Umbilical cord (tissue), 2 donors: ENCODE measurements around the gene MCMBP. TPM values are rescaled to one million over a fixed set of nuclear protein-coding genes. Genes with fewer than 3 reads are reported as not detected.
"Not testable (repeated sequence)": the region's sequence is repeated elsewhere in the genome, so short reads cannot be mapped to it uniquely, and the experiment has no call there.

Source experiments
- DNase-seq: peaks from one replicate; pipeline ENCODE4 v3.0.0-alpha.2; 2015; ENCODE audit warnings: low spot score
- total RNA-seq: library from RNA; depleted of rRNA; stranded (reverse); fragments of >200 nt; gene quantifications from one replicate; pipeline ENCODE4 v1.2.3, GENCODE V29; 2014; ENCODE audit warnings: low replicate concordance; ENCODE audit not compliant: insufficient read depth

The MCMBP gene
- total RNA-seq, 1 donor from 2014 or later = 59.0 TPM

DNA sequence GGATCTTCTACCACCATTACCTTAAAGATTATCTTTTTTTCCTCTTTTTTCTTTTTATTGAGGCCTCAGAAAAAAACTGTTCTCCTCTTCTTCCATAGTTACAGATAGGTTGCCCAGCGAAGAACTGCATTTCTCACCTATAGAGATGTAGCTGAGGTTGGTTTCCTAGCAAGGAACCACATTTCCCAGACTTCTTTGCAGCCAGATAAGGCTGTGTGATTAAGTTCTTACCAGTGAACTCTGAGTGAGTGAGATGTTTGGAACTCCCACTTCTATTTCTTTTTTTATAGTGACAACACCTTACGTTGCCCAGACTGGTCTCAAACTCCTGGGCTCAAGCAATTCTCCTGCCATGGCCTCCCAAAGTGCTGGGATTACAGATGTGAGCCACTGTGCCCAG, 5.9 kb upstream of the MCMBP start:
- DNase-seq = no peak

DNA sequence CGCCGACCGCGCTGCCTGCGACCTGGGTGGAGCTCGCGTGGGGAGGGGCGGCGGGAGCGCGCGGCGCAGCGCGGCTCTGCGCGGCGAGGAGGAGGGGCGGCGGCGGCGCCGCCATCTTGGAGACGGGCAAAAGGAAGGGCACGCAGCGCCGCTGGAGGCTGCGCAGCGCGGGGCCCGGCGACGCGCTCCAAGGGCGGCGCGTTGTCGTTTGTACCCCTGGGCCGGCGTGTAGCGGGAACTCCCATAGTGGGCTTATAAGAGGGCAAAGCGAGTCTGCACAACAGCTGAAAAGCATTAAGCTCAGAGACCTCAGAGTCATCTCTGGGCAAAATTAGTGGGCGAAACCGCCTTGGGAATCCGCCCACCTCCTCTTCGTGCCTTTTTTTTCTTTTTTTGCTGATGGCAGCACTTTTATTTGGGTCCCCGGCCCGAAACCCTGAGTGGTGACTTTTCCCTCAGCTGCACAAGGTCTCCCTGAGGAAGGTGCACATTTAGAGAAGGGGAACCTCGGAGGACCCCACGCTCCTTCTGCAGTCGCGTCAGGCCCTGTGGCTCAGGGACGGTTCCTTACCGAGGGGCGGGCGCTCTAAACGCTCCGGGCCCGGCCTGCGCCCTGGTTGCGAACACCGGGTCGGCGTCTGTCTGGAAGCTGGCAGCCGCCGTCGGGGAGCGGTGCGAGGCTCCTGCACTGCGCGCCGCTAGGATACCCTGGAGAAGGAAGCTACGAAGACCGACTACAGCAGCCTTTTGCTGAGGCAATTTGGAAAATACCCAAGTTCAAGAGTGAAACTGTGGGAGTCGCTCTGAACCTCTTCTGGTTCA, 428 bp upstream of the MCMBP start:
- DNase-seq = peak; percentile 94

DNA sequence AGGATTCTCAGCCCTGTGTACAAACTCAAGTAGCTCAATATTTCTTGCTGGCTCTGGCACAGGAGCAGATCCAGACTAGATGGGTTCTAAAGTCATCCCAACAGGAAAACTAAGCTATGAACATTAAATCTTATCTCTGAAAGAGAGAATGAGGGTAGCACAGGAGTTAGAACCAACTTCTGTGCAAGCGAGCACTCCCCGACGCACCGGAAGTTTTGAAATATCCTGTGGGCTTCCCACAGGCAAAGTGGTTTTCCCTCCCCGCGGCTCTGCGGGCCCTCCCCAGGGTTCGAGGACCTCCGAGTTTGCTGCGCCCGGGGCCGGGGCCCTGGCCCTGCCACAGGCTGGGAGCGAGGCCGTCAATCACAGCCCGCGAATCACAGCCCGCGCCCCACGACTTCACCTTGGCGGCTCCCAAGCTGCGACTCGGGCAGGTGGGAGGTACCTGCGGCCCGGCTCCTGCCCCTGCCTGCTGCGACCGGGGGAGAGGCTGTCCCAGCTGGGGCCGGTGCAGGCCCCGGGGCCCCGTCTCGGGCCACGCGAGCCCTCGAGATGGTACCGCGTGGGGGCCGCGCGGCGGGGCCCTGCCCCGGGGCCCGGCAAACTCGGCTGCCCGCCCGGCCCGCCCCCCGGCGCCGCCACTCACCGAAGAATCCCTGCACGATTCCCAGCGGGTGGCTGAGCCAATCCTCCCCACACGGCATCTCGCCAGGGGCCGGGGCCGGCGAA, 598 bp downstream of the MCMBP start:
- DNase-seq = peak; percentile 54

DNA sequence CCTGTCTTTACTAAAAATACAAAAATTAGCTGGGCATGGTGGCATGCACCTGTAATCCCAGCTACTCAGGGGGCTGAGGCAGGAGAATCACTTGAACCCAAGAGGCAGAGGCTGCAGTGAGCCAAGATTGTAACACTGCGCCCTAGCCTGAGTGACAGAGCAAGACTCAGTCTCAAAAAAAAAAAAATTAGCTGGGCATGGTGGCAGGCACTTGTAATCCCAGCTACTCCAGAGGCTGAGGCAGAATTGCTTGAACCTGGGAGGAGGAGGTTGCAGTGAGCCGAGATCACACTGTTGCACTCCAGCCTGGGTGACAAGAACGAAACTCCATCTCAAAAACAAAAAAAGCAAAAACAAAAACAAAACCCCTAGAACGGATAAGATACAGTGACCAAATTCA, 3.2 kb downstream of the MCMBP start:
- not testable (repeated sequence) for DNase-seq

DNA sequence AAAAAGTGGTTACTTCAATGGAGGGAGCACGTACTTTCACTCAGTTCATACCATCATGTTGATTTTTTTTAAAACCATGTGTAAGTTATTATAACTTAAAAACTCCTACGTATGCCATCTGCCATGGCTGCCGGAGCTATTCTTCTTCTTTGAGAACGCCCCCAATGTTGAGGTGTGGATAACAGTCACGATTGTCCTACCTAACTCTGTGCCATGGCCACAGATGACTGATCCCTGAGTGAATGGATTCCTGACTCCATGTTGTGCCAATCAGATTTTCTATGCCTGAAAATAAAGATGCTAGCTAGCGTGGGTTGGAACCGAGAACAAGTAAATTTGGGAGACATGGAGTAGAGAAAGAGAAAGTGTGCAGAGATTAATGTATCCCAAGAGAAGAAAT, 5.3 kb downstream of the MCMBP start:
- no peak for DNase-seq

DNA sequence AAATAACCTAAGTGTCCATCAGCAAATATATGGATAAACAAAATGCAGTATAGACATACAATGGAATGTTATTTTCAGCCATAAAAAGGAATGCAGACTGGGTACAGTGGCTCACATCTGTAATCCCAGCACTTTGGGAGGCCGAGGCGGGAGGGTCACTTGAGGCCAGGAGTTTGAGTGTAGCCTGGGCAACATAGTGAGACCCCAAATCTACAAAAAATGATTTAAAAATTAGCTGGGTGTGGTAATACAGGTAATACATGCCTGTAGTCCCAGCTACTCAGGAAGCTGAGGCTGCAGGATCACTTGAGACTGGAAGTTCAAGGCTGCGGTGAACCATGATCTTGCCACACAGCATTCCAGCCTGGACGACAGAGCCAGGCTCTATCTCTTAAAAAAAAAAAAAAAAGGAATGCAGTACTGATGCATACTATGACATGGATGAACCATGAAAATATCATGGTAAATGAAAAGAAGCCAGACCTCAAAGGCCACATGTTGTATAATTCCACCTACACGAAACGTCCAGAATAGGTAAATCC, 6.9 kb downstream of the MCMBP start:
- no peak for DNase-seq

DNA sequence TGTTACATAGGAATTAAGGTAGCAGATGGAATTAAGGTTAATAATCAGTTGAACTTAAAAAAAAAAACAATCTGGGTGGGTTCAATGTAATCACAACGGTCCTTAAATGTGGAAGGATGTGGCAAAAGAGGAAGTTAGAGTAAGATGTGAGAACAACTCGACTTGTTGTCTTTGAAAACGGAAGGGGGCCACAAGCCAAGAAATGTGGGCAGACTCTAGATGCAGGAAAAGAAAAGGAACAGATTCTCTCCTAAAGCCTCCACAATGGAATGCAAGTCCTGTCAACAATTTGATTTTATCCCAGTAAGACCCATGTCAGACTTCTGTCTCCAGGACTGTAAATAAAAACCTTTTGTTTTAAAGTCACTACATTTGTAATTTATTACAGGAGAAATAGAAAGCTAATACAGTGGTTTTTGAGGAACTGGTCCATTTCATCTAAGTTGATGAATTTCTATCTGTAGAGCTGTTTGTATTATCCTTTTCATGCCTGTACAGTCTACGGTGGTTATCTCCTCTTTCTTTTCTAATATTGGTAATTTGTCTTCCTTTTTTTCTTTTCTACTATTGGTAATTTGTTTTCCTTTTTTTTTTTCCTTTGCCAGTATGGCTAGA, 8.6 kb downstream of the MCMBP start:
- DNase-seq = no peak

DNA sequence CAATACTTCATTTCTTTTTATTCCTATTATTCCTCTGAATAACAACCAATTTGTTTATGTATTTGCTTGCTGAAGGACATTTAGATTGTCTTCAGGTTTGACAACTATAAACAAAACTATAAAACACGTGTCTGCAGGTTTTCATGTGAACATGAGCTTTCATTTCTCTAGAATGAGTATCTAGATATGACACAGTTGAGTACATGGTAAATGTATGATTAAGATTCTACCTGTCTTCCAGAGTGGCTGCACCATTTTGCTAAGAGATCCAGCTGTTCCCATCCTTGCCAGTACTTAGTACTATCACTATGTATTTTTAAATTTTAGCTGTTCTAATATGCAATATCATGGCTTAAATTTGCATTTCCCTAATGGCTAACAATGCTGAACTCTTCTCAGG, 10.1 kb downstream of the MCMBP start:
- no peak for DNase-seq

DNA sequence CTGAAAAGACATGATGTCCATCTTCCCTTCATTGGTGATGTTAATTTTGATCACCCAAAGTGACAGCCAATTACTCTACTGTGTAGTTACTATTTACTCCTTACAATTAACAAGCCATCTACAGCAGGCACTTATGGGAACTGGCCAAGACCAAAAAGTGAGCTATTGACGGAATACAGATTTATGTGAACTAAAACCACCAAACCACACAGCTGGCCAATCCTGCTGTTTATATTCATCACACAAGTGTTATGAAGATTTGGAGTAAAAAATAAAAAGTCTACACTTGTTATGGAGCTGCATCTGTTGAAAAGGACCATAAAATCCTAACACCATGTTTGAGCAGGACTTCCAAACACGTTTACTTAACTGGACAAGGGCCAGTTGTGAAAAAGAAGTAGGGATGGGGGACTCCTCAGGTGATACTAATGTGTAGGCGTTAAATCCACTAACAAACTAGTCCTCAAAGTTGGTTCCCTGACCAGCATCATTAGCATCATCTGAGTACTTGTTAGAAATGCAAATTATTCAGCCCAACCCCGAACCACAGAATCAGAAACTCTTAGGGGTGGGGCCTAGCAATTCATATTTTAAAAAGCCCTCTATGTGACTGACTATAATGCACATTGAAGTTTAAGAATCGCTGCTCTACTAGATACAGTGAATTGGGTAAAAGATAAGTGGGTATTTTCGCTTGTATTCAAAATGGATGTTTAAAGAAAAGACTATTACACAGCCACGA, 11.6 kb downstream of the MCMBP start:
- no peak for DNase-seq

DNA sequence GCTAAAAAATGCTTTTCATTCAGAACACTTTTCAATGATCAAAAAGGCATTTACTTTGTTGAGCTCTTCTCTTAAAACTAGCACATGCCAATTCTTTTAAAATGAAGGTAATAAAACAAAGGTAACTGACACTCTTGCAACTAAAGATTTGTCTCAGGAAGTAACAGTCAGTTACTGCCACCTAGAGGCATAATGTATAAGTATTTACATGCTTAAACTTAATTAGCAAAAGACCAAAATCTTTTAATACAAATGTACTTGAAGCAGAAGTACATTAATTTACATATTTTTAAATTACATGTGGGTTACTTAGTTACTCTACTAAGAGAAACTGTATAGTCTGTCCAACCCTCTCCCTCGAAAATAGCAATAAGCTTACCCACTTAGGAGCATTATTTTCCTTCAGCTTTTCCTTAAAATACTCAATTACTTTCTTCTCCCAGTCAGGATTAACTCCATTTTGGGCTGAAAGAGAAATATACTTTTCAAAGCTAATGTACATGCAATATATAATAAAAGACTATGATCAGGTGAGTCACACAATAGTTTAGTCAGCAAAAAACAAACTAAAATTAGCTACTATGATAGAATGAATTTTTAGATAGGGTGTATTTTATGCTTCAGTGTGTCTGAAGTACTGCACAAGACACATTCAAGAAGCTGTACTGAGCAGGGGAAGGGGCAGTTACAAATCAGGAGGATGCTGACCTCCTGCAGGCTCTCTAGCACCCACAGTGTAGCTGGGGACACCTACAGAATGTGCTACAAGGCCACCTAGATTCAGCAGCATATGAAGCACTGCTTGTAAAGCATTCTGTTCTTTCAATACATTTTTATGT, 13.0 kb downstream of the MCMBP start:
- DNase-seq = peak; percentile 50

DNA sequence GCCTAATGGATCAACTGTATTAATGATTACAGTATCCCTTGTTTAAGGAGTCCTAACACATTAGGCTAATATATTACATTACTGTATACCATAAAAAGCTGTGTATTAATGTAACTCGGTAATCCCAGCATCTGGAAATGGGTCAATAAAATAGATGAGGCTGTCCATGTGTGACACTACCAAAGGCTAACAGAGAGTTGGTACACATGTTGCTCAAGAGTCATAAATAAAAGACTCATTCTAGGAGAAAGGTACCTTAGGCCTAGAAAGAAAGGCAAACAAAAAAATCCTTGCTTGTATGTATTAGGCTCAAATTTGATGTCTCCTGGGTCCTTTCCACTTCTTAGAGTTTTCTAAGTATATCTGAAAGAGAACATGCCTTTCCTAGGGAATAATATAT, 14.6 kb downstream of the MCMBP start:
- DNase-seq = no peak

DNA sequence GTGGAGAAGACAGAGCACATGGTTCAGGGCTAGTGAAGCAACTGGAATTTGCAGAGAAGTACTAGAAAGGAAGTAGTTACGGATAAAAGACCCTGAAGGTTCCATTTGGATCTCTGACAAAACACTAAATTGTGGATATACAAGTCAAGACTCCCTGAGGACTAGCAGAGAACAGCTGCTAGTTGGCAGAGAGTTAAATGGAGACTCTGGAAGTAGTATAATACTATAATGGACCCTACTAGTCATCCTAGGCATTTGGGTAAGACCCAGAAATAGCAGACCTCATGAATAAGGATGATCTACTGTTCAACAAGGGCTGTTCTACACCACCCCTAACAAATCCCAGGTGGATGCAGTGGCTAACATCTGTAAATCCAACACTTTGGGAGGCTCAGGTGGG, 19.1 kb downstream of the MCMBP start:
- DNase-seq = no peak

DNA sequence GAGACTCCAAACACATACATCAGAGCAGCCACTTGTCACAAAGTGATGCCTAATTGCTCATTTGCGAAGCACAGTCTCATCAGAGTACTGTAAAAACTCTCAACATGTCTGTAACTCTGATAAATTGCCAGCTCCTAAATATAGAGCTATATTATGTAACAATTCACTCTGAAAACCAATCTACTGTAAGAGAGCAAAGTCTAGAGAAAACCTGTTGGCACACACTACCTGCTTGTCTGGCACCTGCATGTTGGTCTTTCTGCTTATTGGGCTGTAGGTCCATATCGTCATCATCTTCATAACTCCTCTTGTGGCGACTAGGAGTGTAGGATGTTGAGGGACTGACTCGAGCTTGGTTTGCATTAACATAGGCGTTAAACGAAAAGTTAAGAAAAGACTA, 19.8 kb downstream of the MCMBP start:
- no peak for DNase-seq

DNA sequence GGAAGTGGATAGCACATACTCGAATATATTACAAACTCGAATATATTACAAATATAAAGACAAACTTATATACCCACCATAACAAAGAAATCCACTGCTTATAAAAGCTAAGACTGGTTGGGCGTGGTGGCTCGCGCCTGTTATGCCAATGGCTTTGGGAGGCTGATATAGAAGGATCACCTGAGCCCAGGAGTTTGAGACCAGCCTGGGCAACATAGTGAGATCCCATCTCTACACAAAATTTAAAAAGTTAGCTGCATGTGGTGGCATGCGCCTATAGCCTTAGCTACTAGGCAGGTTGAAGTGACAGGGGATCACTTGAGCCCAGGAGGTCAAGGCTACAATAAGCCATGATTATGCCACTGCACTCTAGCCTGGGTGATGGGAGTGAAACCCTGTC, 20.4 kb downstream of the MCMBP start:
- no peak for DNase-seq

DNA sequence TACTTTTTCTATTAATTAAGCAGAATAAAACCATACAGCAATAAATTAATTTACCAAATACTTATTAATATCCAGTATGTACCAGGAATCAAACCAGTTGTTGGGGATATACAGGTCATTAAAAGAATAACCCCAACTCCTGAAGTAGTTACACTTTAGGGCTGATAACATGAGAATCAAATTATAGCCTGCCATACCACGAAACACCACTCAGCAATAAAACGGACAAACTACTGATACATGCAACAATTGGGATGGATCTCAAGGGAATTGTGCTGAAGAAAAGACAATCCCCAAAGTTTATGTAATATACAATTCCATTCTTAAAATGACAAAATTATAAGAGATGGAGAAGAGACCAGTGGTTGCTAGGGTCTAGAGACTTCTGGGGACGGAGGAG, 22.7 kb downstream of the MCMBP start:
- DNase-seq = no peak

DNA sequence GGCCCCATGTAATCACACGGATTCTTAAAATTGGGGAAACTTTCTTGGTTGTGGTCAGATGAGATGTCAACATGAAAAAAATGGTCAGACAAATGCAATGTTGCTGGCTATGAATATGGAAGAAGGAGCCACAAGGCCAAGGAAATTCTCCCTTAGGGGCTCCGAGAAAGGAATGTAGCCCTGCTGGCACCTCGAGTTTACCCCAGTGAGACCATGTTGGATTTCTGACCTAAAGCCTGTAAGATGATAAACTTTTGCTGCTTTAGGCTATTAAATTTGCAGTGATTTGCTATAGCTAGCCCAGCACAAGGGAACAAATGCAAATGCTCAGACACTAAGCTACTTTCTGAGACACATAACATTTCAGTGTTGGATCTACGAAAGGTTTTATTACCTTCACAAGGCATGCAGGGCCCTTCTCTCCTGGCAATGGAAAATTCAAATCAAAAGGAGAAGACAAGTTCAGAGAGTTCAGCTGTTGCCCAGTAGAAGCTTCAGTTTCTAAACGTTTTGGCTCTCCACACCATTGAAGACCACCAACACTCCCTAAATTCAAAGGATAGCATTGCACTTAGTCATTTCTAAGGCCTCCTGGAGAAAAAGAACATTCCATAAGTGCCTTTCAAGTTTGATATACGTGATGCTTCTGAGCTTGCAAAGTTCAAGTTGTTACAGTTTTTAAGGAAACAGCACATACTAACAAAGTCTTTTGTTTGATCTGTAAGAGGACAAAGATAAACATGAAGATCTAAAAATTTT, 23.4 kb downstream of the MCMBP start:
- peak; percentile 51 for DNase-seq

DNA sequence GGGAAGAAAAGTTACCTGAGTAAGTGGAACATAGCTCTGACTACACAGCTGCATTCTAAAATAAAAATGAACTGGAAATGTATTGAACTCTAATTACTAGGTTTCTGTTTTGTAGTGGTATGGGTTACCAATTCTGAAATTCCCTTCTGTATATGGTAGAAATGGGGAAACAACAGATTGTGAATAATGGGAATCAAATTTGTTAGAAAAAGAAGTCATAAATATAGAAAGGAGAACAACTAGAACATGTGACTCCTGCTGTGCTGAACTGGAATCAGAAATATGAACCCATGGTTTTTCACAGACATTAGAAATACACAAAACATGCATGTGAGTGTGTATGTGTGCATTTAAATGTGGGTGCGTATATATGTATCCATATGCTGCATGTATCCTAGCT, 27.0 kb downstream of the MCMBP start:
- DNase-seq = no peak

DNA sequence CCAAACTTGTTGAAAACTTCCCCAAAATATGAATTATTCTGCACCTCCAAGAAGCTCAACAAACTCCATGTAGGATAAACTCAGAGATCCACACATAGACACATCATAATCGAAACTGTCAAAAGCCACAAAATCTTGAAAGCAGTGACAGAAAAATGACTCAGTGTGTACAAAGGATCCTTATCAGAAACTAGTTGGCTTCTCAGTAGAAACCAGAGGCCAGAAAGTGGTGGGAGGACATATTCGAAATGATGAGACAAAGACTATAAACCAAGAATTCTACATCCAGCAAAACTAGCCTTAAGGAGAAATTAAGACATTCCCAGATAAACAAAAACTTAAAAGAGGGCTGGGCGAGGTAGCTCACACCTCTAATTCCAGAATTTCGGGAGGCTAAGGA, 38.5 kb downstream of the MCMBP start:
- no peak for DNase-seq

DNA sequence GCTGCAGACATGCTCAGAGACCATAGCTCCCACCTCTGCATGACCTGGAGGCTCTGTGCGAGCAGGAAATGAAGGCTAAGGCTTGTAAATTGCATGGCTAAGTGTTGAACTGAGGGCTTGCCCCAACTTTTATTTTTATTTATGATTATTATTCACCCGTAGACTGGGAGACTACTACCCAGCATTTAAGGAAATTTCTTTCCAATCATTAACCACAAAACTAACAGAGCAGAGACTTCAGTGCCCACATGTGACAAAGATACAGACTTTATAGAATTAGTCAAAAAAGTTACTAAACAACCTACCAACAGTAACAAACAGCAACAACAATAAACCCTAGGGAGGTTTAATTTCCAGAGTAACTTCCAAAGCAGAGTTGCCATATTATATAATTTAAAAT, 39.7 kb downstream of the MCMBP start:
- no peak for DNase-seq

DNA sequence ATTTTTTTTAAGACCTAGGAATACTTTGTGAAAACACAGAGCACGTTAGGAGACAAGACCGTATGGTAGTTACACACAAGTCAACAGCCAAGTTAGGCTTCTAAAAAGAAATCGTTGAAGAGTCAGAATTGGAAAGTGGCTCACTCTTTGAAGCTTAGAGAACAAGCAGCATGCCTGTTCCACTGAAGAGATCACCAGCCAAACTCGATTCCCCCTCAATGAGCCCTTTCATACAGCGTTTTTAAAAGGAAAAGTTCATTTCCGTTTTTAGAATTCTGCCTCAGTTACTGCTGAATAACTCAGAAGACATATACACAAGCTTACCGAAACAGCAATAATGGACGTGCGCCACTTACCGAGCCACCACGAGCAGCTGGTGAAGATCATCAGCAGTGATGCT, 41.0 kb downstream of the MCMBP start:
- no peak for DNase-seq
